Loucy (cell line): Measurements from ENCODE around the gene SRSF3.

Experiments
- H2AFZ ChIP-seq: fragments of 200-600 bp; sonication (generic); 2 replicates; pipeline ENCODE4 v1.6.0; 2016; ENCODE audit warnings: antibody characterized with exemption, mild to moderate bottlenecking, low read length, moderate library complexity
- H3F3A ChIP-seq: fragments of 200-600 bp; 2 replicates; pipeline ENCODE4 v1.6.0; 2016; ENCODE audit warnings: antibody characterized with exemption, low read depth, mild to moderate bottlenecking
- H3K27me3 ChIP-seq: fragments of 200-600 bp; sonication (generic); 2 replicates; pipeline ENCODE4 v1.6.1; 2014; ENCODE audit warnings: low read length, mild to moderate bottlenecking; ENCODE audit not compliant: insufficient read depth, poor library complexity, severe bottlenecking
- H3K36me3 ChIP-seq: fragments of 200-600 bp; sonication (generic); 2 replicates; pipeline ENCODE4 v1.6.1; 2016; ENCODE audit warnings: low read length; ENCODE audit not compliant: insufficient read depth
- H3K4me1 ChIP-seq: fragments of 200-600 bp; sonication (generic); 2 replicates; pipeline ENCODE4 v1.5.1; 2014; ENCODE audit warnings: low read length, mild to moderate bottlenecking; ENCODE audit not compliant: insufficient read depth, poor library complexity, severe bottlenecking
- H3K4me2 ChIP-seq: fragments of 200-600 bp; sonication (generic); 2 replicates; pipeline ENCODE4 v1.6.0; 2014; ENCODE audit warnings: antibody characterized with exemption, low read length, low read depth, mild to moderate bottlenecking; ENCODE audit not compliant: poor library complexity, severe bottlenecking
- H3K4me3 ChIP-seq: fragments of 200-600 bp; sonication (generic); 2 replicates; pipeline ENCODE4 v1.5.1; 2014; ENCODE audit warnings: low read length, mild to moderate bottlenecking, mixed read lengths; ENCODE audit not compliant: poor library complexity, severe bottlenecking
- H3K79me2 ChIP-seq: fragments of 200-600 bp; sonication (generic); 2 replicates; pipeline ENCODE4 v1.6.1; 2014; ENCODE audit warnings: low read length; ENCODE audit not compliant: insufficient read depth
- H3K9ac ChIP-seq: fragments of 200-600 bp; sonication (generic); 2 replicates; pipeline ENCODE4 v1.6.0; 2014; ENCODE audit warnings: mild to moderate bottlenecking, low read depth, low read length, moderate library complexity; ENCODE audit not compliant: poor library complexity, severe bottlenecking
- H3K9me2 ChIP-seq: fragments of 200-600 bp; sonication (generic); replicated peaks from 2 replicates; pipeline ENCODE4 v1.6.1; 2016; ENCODE audit warnings: low read depth, low read length, mixed read lengths
- H3K9me3 ChIP-seq: fragments of 200-600 bp; sonication (generic); 2 replicates; pipeline ENCODE4 v1.6.1; 2014; ENCODE audit warnings: mild to moderate bottlenecking, antibody characterized with exemption, low read length, low read depth; ENCODE audit not compliant: insufficient read depth
- H4K20me1 ChIP-seq: fragments of 200-600 bp; sonication (generic); 2 replicates; pipeline ENCODE4 v1.6.0; 2014; ENCODE audit warnings: antibody characterized with exemption, low read length, mild to moderate bottlenecking; ENCODE audit not compliant: insufficient read depth, poor library complexity, severe bottlenecking
- CTCF ChIP-seq: fragments of 200-600 bp; sonication (generic); conservative IDR thresholded peaks from 2 replicates; pipeline ENCODE4 v1.5.1; 2014; ENCODE audit warnings: mild to moderate bottlenecking, antibody characterized with exemption, low read length
- EZH2phosphoT487 ChIP-seq: fragments of 200-600 bp; IDR thresholded peaks from 2 replicates; pipeline ENCODE4 v1.6.1; 2018; ENCODE audit warnings: antibody characterized with exemption, mild to moderate bottlenecking, moderate library complexity, borderline replicate concordance

Gene SRSF3

GRCh38 chr6:36627141-36627540 is 33.0 kb downstream of the SRSF3 start:
- H3K9me3 ChIP-seq = no peaks in the 10 kb centered on the region
- H3K4me1 ChIP-seq = peaks cover 27% of the 10 kb centered on the region
- no peaks in the 10 kb centered on the region for H3K36me3 ChIP-seq
- no peaks in the 10 kb centered on the region for H3K9me2 ChIP-seq
- no peak overlapping the region for H3K4me3 ChIP-seq
- no peak overlapping the region for H2AFZ ChIP-seq
- H3K79me2 ChIP-seq = no peaks in the 10 kb centered on the region
- H4K20me1 ChIP-seq = no peaks in the 10 kb centered on the region
- no peaks in the 10 kb centered on the region for H3K27me3 ChIP-seq
- no peak for TF ChIP-seq EZH2phosphoT487
- TF ChIP-seq CTCF = no peak
- H3F3A ChIP-seq = no peaks in the 10 kb centered on the region
- no peak overlapping the region for H3K9ac ChIP-seq
- H3K4me2 ChIP-seq = no peak overlapping the region

- no peak overlapping the region for H3K9ac ChIP-seq
- no peak overlapping the region for H3K4me2 ChIP-seq
Observed at GRCh38 chr6:36627801-36628246, 33.7 kb downstream of the SRSF3 start.

GRCh38 chr6:36629784-36630183 is 35.6 kb downstream of the SRSF3 start:
- no peak overlapping the region for H3K9ac ChIP-seq

More at GRCh38 chr6:36627801-36628246, 33.7 kb downstream of the SRSF3 start:
- Histone ChIP-seq H3K4me3 (no peak overlapping the region), H3K36me3 (no peaks in the 10 kb centered on the region), H3K9me2 (no peaks in the 10 kb centered on the region), H3K27me3 (no peaks in the 10 kb centered on the region), H3K4me1 (peaks cover 27% of the 10 kb centered on the region), H2AFZ (no peak overlapping the region), H3F3A (no peaks in the 10 kb centered on the region), H3K79me2 (no peaks in the 10 kb centered on the region), H4K20me1 (no peaks in the 10 kb centered on the region), H3K9me3 (no peaks in the 10 kb centered on the region)
- TF ChIP-seq EZH2phosphoT487 = no peak
- no peak for TF ChIP-seq CTCF

More at GRCh38 chr6:36629784-36630183, 35.6 kb downstream of the SRSF3 start:
- H3K79me2 ChIP-seq = no peaks in the 10 kb centered on the region
- no peak for TF ChIP-seq EZH2phosphoT487
- no peak for TF ChIP-seq CTCF
- H4K20me1 ChIP-seq = no peaks in the 10 kb centered on the region
- no peak overlapping the region for H3K4me3 ChIP-seq
- H3K9me2 ChIP-seq = no peaks in the 10 kb centered on the region
- H3K36me3 ChIP-seq = no peaks in the 10 kb centered on the region
- no peak overlapping the region for H3K4me2 ChIP-seq
- no peak overlapping the region for H2AFZ ChIP-seq
- peaks cover 8% of the 10 kb centered on the region for H3K4me1 ChIP-seq
- H3K27me3 ChIP-seq = no peaks in the 10 kb centered on the region
- H3K9me3 ChIP-seq = no peaks in the 10 kb centered on the region
- H3F3A ChIP-seq = no peaks in the 10 kb centered on the region
